Measurements from ENCODE around the gene KRTAP3-2.

KRTAP3-2 gene

GRCh38 chr17:40974366-40974765, 25.3 kb downstream of the KRTAP3-2 start:
- in situ Hi-C loops (cut with HindIII; ENCODE audit: low sequenced_read_pairs) = no loop called here

GRCh38 chr17:40967582-40967981, 32.1 kb downstream of the KRTAP3-2 start:
- in situ Hi-C loops (cut with HindIII; ENCODE audit: low sequenced_read_pairs) = no loop called here

- in situ Hi-C loops (cut with HindIII; ENCODE audit: low sequenced_read_pairs) = no loop called here
Observed at GRCh38 chr17:40966848-40967247, 32.9 kb downstream of the KRTAP3-2 start, which contains the start of gene KRT39. KRT39 (minus strand) TSS chr17:40966948; CDS start chr17:40966856, 92 bp downstream.

GRCh38 chr17:40963838-40964237, 35.9 kb downstream of the KRTAP3-2 start:
- in situ Hi-C loops (cut with HindIII; ENCODE audit: low sequenced_read_pairs) = no loop called here

GRCh38 chr17:40962059-40962561, 37.6 kb downstream of the KRTAP3-2 start:
- in situ Hi-C loops (cut with HindIII; ENCODE audit: low sequenced_read_pairs) = no loop called here

GRCh38 chr17:40961591-40961990, 38.1 kb downstream of the KRTAP3-2 start:
- in situ Hi-C loops (cut with HindIII; ENCODE audit: low sequenced_read_pairs) = no loop called here

GRCh38 chr17:40960144-40960543, 39.6 kb downstream of the KRTAP3-2 start:
- in situ Hi-C loops (cut with HindIII; ENCODE audit: low sequenced_read_pairs) = no loop called here

GRCh38 chr17:40958086-40958953, 41.4 kb downstream of the KRTAP3-2 start:
- in situ Hi-C loops (cut with HindIII; ENCODE audit: low sequenced_read_pairs) = no loop called here

GRCh38 chr17:40956401-40957254, 43.1 kb downstream of the KRTAP3-2 start:
- in situ Hi-C loops (cut with HindIII; ENCODE audit: low sequenced_read_pairs) = no loop called here

- in situ Hi-C loops (cut with HindIII; ENCODE audit: low sequenced_read_pairs) = no loop called here
Observed at GRCh38 chr17:40953881-40954280, 45.8 kb downstream of the KRTAP3-2 start.

GRCh38 chr17:40952661-40953060, 47.0 kb downstream of the KRTAP3-2 start:
- in situ Hi-C loops (cut with HindIII; ENCODE audit: low sequenced_read_pairs) = no loop called here

GRCh38 chr17:40952154-40952553, 47.6 kb downstream of the KRTAP3-2 start:
- in situ Hi-C loops (cut with HindIII; ENCODE audit: low sequenced_read_pairs) = no loop called here

GRCh38 chr17:40951011-40951622, 48.6 kb downstream of the KRTAP3-2 start:
- in situ Hi-C loops (cut with HindIII; ENCODE audit: low sequenced_read_pairs) = no loop called here

- in situ Hi-C loops (cut with HindIII; ENCODE audit: low sequenced_read_pairs) = no loop called here
Observed at GRCh38 chr17:40950176-40950575, 49.5 kb downstream of the KRTAP3-2 start.

GRCh38 chr17:40949418-40949817, 50.3 kb downstream of the KRTAP3-2 start:
- in situ Hi-C loops (cut with HindIII; ENCODE audit: low sequenced_read_pairs) = no loop called here
